Activated gamma-delta T cell treated with Interleukin-2 at 50 U/mL for 16 hours (primary cell): ENCODE measurements around the gene FBXL20.
A peak's percentile ranks its signal among the peaks of the same experiment; 100 is the strongest.
"Not testable (repeated sequence)": the region's sequence is repeated elsewhere in the genome, so short reads cannot be mapped to it uniquely, and the experiment has no call there.

Experiments
- DNase-seq: peaks from one replicate; pipeline ENCODE4 v3.0.0-alpha.2; 2020

The FBXL20 gene

GRCh38 chr17:39401412-39402243, at the start of gene FBXL20:
FBXL20 (minus strand) TSS chr17:39401626; CDS start chr17:39401402, 224 bp downstream.
- peak; percentile 92 for DNase-seq

- peak; percentile 88 for DNase-seq
Observed at GRCh38 chr17:39450847-39451581, 49.6 kb upstream of the FBXL20 start, which contains the start of gene MED1. MED1 (minus strand) TSS chr17:39451263; CDS start chr17:39451062, 201 bp downstream.

- DNase-seq = no peak
Observed at GRCh38 chr17:39450051-39450450, 48.6 kb upstream of the FBXL20 start.

- no peak for DNase-seq
Observed at GRCh38 chr17:39447561-39447960, 46.1 kb upstream of the FBXL20 start.

- no peak for DNase-seq
Observed at GRCh38 chr17:39443326-39443725, 41.9 kb upstream of the FBXL20 start.

- DNase-seq = not testable (repeated sequence)
Observed at GRCh38 chr17:39439868-39440267, 38.4 kb upstream of the FBXL20 start.

GRCh38 chr17:39429600-39429999, 28.2 kb upstream of the FBXL20 start:
- DNase-seq = no peak

- no peak for DNase-seq
Observed at GRCh38 chr17:39416141-39416540, 14.7 kb upstream of the FBXL20 start.

- DNase-seq = no peak
Observed at GRCh38 chr17:39410279-39410678, 8.9 kb upstream of the FBXL20 start.

- no peak for DNase-seq
Observed at GRCh38 chr17:39408360-39408759, 6.9 kb upstream of the FBXL20 start.

GRCh38 chr17:39406951-39407350, 5.5 kb upstream of the FBXL20 start:
- no peak for DNase-seq

GRCh38 chr17:39405436-39405835, 4.0 kb upstream of the FBXL20 start:
- DNase-seq = no peak

- DNase-seq = no peak
Observed at GRCh38 chr17:39404542-39405378, 3.3 kb upstream of the FBXL20 start.

GRCh38 chr17:39402890-39403605, 1.6 kb upstream of the FBXL20 start:
- DNase-seq = no peak

GRCh38 chr17:39402244-39402889, 941 bp upstream of the FBXL20 start:
- peak; percentile 80 for DNase-seq

- DNase-seq = peak; percentile 12
Observed at GRCh38 chr17:39400547-39401411, 647 bp downstream of the FBXL20 start.

GRCh38 chr17:39399791-39400190, 1.6 kb downstream of the FBXL20 start:
- DNase-seq = no peak

- no peak for DNase-seq
Observed at GRCh38 chr17:39393736-39394135, 7.7 kb downstream of the FBXL20 start.

- DNase-seq = no peak
Observed at GRCh38 chr17:39391448-39391847, 10.0 kb downstream of the FBXL20 start.

- no peak for DNase-seq
Observed at GRCh38 chr17:39385040-39385439, 16.4 kb downstream of the FBXL20 start.

- no peak for DNase-seq
Observed at GRCh38 chr17:39380144-39380543, 21.3 kb downstream of the FBXL20 start.
